B cell (primary cell): ENCODE data around the gene RASSF9. TPM values are rescaled to one million over a fixed set of nuclear protein-coding genes. Genes with fewer than 3 reads are reported as not detected.

Source experiments
- ATAC-seq: fragments of 200-7000 bp; cut with Tn5 transposase; one replicate; pipeline ENCODE4 v1.10.0; 2021; ENCODE audit warnings: low read depth, mild to moderate bottlenecking, moderate number of reproducible peaks, moderate library complexity
- CTCF ChIA-PET: fragments of 350-600 bp; sonication (Branson Sonifier 250); formaldehyde crosslinking; loops from one replicate; lab custom pipeline; 2021; ENCODE audit warnings: antibody characterized with exemption, inconsistent platforms; lab: Charles Lee
- POLR2A ChIA-PET: fragments of 350-600 bp; sonication (Branson Sonifier 250); formaldehyde crosslinking; loops from one replicate; lab custom pipeline; 2021; ENCODE audit warnings: antibody characterized with exemption; lab: Charles Lee
- DNase-seq: peaks from one replicate; pipeline ENCODE4 v3.0.0; 2013
- H2AFZ ChIP-seq: 2 replicates; pipeline ENCODE4 v1.6.1; 2012; ENCODE audit warnings: mild to moderate bottlenecking, low read depth, low read length; ENCODE audit not compliant: insufficient read depth, poor library complexity, severe bottlenecking
- H3K27ac ChIP-seq, 2 donors: 1 replicate in 1 of 2; 2 replicates in 1 of 2; pipeline ENCODE4 v1.5.1; 2012 to 2013; ENCODE audit warnings: low read length in 2 of 2, mild to moderate bottlenecking in 2 of 2, moderate library complexity in 1 of 2
- H3K27me3 ChIP-seq, 4 experiments: fragments of 200-600 bp in 1 of 4; sonication (generic) in 1 of 4; replicated peaks in 1 of 4; 1 replicate in 2 of 4; 2 replicates in 2 of 4; pipeline versions ENCODE4 v1.6.1 to v1.7.0; 2013 to 2016; ENCODE audit warnings: low read length in 3 of 4, mild to moderate bottlenecking in 2 of 4, mixed read lengths in 1 of 4, moderate library complexity in 1 of 4; ENCODE audit not compliant: insufficient read depth in 4 of 4, control insufficient read depth in 3 of 4; ENCODE audit errors: control extremely low read depth in 1 of 4
- H3K36me3 ChIP-seq, 2 experiments: replicated peaks in 1 of 2; 1 replicate in 1 of 2; 2 replicates in 1 of 2; pipeline versions ENCODE4 v1.6.1 to v1.7.1; 2013; ENCODE audit warnings: low read length in 1 of 2; ENCODE audit not compliant: insufficient read depth in 2 of 2, control insufficient read depth in 1 of 2; ENCODE audit errors: control extremely low read depth in 1 of 2, extremely low read depth in 1 of 2
- H3K4me1 ChIP-seq, 2 donors: fragments of 200-600 bp in 1 of 2; sonication (generic) in 1 of 2; 1 replicate in 1 of 2; 2 replicates in 1 of 2; pipeline versions ENCODE4 v1.5.1 to v1.6.1; 2013 to 2017; ENCODE audit warnings: low read length in 2 of 2; ENCODE audit not compliant: control insufficient read depth in 2 of 2, insufficient read depth in 2 of 2
- H3K4me2 ChIP-seq: replicated peaks from 2 replicates; pipeline ENCODE3; 2012; ENCODE audit warnings: mild to moderate bottlenecking, low read depth, low read length; ENCODE audit not compliant: poor library complexity, severe bottlenecking
- H3K4me3 ChIP-seq, 5 experiments: fragments of 200-600 bp in 1 of 5; sonication (generic) in 1 of 5; 1 replicate in 3 of 5; 2 replicates in 2 of 5; pipeline versions ENCODE4 v1.5.1 to v1.7.0; 2011 to 2016; ENCODE audit warnings: low read length in 4 of 5, mild to moderate bottlenecking in 4 of 5, low read depth in 2 of 5, control low read depth in 1 of 5, moderate library complexity in 1 of 5; ENCODE audit not compliant: insufficient read depth in 1 of 5; ENCODE audit errors: control extremely low read depth in 1 of 5, extremely low read depth in 1 of 5
- H3K79me2 ChIP-seq: fragments of 200-600 bp; sonication (generic); one replicate; pipeline ENCODE4 v1.6.0; 2016; ENCODE audit warnings: low read length; ENCODE audit not compliant: control insufficient read depth, insufficient read depth
- H3K9ac ChIP-seq: fragments of 200-600 bp; sonication (generic); 2 replicates; pipeline ENCODE4 v1.6.1; 2017; ENCODE audit warnings: mild to moderate bottlenecking, low read length, moderate library complexity
- H3K9me3 ChIP-seq, 3 donors: one replicate each; pipeline versions ENCODE4 v1.6.1 to v1.7.1; 2013; ENCODE audit warnings: low read length in 2 of 3; ENCODE audit not compliant: control insufficient read depth in 2 of 3, insufficient read depth in 1 of 3; ENCODE audit errors: control extremely low read depth in 1 of 3
- H4K20me1 ChIP-seq: 2 replicates; pipeline ENCODE4 v1.6.0; 2012; ENCODE audit warnings: mild to moderate bottlenecking, low read length; ENCODE audit not compliant: insufficient read depth, control insufficient read depth, poor library complexity, severe bottlenecking
- H3K27ac Mint-ChIP-seq: one replicate; pipeline ENCODE4 v1.8.0; 2021; ENCODE audit warnings: mixed read lengths
- H3K27me3 Mint-ChIP-seq: one replicate; pipeline ENCODE4 v1.8.0; 2021; ENCODE audit warnings: mixed read lengths
- H3K4me1 Mint-ChIP-seq: one replicate; pipeline ENCODE4 v1.8.0; 2021; ENCODE audit warnings: mixed read lengths
- H3K4me3 Mint-ChIP-seq: one replicate; pipeline ENCODE4 v1.8.0; 2021; ENCODE audit warnings: mixed read lengths
- H3K9me3 Mint-ChIP-seq: one replicate; pipeline ENCODE4 v1.8.0; 2022; ENCODE audit warnings: mixed read lengths; ENCODE audit not compliant: insufficient read depth
- EZH2 ChIP-seq: IDR thresholded peaks from 2 replicates; pipeline ENCODE4 v1.6.1; 2012; ENCODE audit warnings: borderline replicate concordance, low read depth, mild to moderate bottlenecking, moderate library complexity, low read length; ENCODE audit not compliant: insufficient read depth, poor library complexity, severe bottlenecking
- WGBS: methylation state at CpG from one replicate; pipeline ENCODE4 v1.1.5; 2013; ENCODE audit warnings: missing lambda C conversion rate; ENCODE audit not compliant: insufficient coverage; 5-methylcytosine and 5-hydroxymethylcytosine counted together
- intact Hi-C: fragments of 100-400 bp; cut with micrococcal nuclease; formaldehyde crosslinking; loops from one replicate; pipeline ENCODE4 v1.10.0; 2022
- polyA plus RNA-seq: library from polyadenylated mRNA; depleted of rRNA; stranded (reverse); fragments of >200 nt; gene quantifications from 2 replicates; pipeline ENCODE4 v1.2.3, GENCODE V29; 2012
- total RNA-seq, 2 donors: library from RNA; stranded (reverse); fragments of 120-200 nt in 1 of 2; gene quantifications; 1 replicate in 1 of 2; 2 replicates in 1 of 2; pipeline versions ENCODE4 v1.2.3 to v1.2.4, GENCODE V29; 2013 to 2022
- TF ChIP-seq, protein P1 (sequence below): fragments of 200-600 bp; IDR thresholded peaks from one replicate; pipeline ENCODE4 v1.8.0; 2022; ENCODE audit warnings: antibody characterized with exemption, mild to moderate bottlenecking

RASSF9 gene
- total and polyA plus RNA-seq, 2 donors (not counting 1 experiment from before 2014, with no cell fraction given), result not detected

DNA sequence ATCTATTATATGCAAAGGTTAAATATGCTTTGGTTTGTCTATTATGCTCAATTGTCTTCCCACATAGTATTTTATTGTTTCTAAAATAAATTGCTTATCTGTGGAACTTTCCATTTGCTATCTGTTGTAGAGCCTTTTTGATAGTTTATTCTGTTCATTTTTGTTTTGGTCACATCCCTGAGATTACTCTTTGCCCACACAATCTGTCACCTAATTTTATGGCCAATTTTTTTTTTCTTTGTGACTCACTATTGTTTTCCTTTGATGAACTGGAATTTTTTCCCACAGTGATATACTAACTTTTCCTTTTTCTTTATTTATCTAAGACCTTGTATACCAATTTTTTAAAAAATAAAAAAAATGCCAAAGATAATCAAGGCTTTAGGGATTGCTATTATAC, 61.1 kb downstream of the RASSF9 start:
- POLR2A ChIA-PET, result no interaction called here

DNA sequence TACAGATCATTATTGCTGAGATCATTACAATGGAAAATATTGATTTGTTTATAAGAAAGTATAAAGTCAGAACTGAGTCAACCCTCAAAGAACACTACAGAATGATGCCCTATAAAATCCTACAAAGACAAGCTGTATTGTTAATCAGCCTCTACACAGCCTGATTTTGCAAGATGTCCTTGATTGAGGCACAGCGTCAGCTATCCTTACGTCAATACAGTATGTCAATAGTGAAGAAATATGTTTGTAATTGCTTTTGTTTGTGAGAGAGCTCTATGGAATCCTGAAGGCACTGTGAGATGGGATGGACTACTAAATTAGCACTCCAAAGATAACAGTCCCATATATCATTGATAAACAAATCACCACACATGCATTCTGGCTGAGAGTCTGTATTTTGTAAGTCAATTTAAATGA, 70.7 kb downstream of the RASSF9 start:
- 100% methylated on average over 2 of the region's 2 CpGs for WGBS
- H3K27ac Mint-ChIP-seq, result no peak overlapping the region
- no peaks in the 10 kb centered on the region for H3K79me2 ChIP-seq
- no peaks in the 10 kb centered on the region for H3K27me3 ChIP-seq
- ChIA-PET POLR2A (no interaction called here), CTCF (no interaction called here)
- no peaks in the 10 kb centered on the region for H3K9me3 ChIP-seq
- ATAC-seq, result no peak
- H4K20me1 ChIP-seq, result no peaks in the 10 kb centered on the region
- H3K4me3 ChIP-seq, result no peak overlapping the region
- no peak overlapping the region for H3K9ac ChIP-seq
- no peak for DNase-seq
- no peak overlapping the region for H3K27ac ChIP-seq
- no peaks in the 10 kb centered on the region for H3K4me1 ChIP-seq
- intact Hi-C loops, result no loop called here
- H2AFZ ChIP-seq, result no peak overlapping the region
- no peak overlapping the region for H3K4me2 ChIP-seq
- no peaks in the 10 kb centered on the region for H3K36me3 ChIP-seq
- no peaks in the 10 kb centered on the region for H3K9me3 Mint-ChIP-seq
- no peaks in the 10 kb centered on the region for H3K27me3 Mint-ChIP-seq
- H3K4me3 Mint-ChIP-seq, result no peak overlapping the region
- no peaks in the 10 kb centered on the region for H3K4me1 Mint-ChIP-seq
- TF ChIP-seq, protein P1, sequence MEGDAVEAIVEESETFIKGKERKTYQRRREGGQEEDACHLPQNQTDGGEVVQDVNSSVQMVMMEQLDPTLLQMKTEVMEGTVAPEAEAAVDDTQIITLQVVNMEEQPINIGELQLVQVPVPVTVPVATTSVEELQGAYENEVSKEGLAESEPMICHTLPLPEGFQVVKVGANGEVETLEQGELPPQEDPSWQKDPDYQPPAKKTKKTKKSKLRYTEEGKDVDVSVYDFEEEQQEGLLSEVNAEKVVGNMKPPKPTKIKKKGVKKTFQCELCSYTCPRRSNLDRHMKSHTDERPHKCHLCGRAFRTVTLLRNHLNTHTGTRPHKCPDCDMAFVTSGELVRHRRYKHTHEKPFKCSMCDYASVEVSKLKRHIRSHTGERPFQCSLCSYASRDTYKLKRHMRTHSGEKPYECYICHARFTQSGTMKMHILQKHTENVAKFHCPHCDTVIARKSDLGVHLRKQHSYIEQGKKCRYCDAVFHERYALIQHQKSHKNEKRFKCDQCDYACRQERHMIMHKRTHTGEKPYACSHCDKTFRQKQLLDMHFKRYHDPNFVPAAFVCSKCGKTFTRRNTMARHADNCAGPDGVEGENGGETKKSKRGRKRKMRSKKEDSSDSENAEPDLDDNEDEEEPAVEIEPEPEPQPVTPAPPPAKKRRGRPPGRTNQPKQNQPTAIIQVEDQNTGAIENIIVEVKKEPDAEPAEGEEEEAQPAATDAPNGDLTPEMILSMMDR, result no peak
- TF ChIP-seq EZH2, result no peak

More for the DNA sequence above, 61.1 kb downstream of the RASSF9 start:
- DNase-seq, result no peak
- Histone ChIP-seq H3K36me3 (no peaks in the 10 kb centered on the region), H3K79me2 (no peaks in the 10 kb centered on the region), H3K27ac (no peak overlapping the region), H3K9ac (no peak overlapping the region), H3K4me2 (no peak overlapping the region), H3K4me1 (no peaks in the 10 kb centered on the region), H3K9me3 (no peaks in the 10 kb centered on the region), H2AFZ (no peak overlapping the region), H4K20me1 (no peaks in the 10 kb centered on the region), H3K27me3 (no peaks in the 10 kb centered on the region), H3K4me3 (no peak overlapping the region)
- Mint-ChIP-seq H3K27ac (no peak overlapping the region), H3K9me3 (peaks cover 3% of the 10 kb centered on the region), H3K4me1 (no peaks in the 10 kb centered on the region), H3K4me3 (no peak overlapping the region), H3K27me3 (no peaks in the 10 kb centered on the region)
- TF ChIP-seq, protein P1, result no peak
- no peak for TF ChIP-seq EZH2
- CTCF ChIA-PET, result no interaction called here
- intact Hi-C loops, result no loop called here
- no peak for ATAC-seq
